ENCODE results near the gene CCDC85C.

- TF ChIP-seq, protein P1, sequence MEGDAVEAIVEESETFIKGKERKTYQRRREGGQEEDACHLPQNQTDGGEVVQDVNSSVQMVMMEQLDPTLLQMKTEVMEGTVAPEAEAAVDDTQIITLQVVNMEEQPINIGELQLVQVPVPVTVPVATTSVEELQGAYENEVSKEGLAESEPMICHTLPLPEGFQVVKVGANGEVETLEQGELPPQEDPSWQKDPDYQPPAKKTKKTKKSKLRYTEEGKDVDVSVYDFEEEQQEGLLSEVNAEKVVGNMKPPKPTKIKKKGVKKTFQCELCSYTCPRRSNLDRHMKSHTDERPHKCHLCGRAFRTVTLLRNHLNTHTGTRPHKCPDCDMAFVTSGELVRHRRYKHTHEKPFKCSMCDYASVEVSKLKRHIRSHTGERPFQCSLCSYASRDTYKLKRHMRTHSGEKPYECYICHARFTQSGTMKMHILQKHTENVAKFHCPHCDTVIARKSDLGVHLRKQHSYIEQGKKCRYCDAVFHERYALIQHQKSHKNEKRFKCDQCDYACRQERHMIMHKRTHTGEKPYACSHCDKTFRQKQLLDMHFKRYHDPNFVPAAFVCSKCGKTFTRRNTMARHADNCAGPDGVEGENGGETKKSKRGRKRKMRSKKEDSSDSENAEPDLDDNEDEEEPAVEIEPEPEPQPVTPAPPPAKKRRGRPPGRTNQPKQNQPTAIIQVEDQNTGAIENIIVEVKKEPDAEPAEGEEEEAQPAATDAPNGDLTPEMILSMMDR (IDR thresholded peaks at IDR 0.05) = no peak
- no peak for TF ChIP-seq POLR2A (IDR thresholded peaks at IDR 0.05)
These were observed 13.1 kb upstream of the CCDC85C start for GRCh38 chr14:99616832-99617800.
